Ramos (cell line): ENCODE results near the gene LIPC.

Experiments
- in situ Hi-C: fragments of 300-500 bp; cut with MboI; formaldehyde crosslinking; loops from one replicate; pipeline ENCODE4 v1.14.3; 2022; ENCODE audit warnings: low sequenced_read_pairs; ENCODE audit not compliant: unreplicated experiment

The LIPC gene

DNA sequence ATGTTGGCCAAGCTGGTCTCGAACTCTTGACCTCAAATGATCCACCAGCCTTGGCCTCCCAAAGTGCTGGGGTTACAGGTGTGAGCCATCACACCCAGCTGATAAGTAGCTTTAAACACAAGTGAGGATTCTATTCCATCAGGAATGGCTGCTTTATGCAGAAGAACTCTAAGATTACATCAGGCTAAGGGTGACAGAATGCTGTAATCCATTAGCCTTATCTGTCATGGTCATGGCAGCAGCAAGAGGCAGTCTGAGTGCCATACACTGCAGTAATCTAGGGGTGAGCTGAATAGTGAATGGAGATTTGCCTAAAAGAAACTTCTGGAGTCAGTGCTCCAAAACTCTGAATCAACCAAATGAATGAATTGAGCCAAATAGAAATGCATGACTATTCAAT lies 39.6 kb downstream of the LIPC start:
- in situ Hi-C loops = no loop called here

GRCh38 chr15:58472221-58472620 lies 40.4 kb downstream of the LIPC start:
- in situ Hi-C loops = no loop called here

- in situ Hi-C loops = no loop called here
These were observed 41.2 kb downstream of the LIPC start for GRCh38 chr15:58472821-58473581.

GRCh38 chr15:58473724-58474123 lies 41.9 kb downstream of the LIPC start:
- in situ Hi-C loops = no loop called here

- in situ Hi-C loops = no loop called here
These were observed 43.0 kb downstream of the LIPC start for GRCh38 chr15:58474741-58475323.

DNA sequence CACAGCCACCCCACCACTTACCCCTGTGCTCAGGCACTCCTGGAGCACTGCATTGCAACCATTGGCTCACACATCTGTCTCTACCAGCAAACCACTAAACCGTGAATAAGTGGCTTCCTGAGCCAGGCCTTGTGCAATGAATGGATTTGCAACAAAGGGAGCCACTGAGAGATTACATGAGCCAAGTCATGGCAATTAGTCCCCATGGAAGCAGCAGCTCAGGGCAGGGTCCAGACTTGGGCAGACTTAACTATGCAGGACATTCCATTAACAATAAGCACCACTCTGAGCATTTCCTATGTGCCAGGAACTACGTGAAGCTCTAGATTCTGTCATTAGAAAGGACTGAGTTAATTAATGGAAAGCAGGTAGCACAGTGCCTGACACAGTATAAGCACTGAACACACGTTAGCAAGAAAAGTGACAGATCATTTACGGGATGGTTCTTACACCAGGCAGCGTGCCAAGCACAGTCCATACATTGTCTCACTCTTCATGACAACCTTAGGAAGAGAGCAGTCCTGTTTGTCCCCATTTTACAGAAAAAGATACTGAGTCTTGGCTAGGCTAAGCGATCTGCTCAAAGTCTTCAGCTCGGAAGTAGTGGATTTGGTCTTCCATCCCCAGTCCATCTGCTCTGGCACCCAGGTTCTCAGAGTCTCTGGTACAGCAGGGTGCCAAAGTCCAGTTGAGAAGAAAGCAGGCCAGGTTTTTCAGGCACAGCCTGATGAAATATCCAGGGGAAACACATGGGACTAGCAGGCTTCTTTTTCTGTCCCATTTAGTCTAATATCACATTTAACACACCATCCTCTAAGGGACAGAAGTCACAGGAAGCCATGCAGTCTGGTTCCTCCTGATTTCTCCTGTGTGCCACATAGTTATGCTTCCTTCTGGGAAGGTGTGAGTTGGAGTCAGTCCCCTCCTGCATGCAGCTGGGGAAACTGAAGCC lies 44.1 kb downstream of the LIPC start:
- in situ Hi-C loops = no loop called here

DNA sequence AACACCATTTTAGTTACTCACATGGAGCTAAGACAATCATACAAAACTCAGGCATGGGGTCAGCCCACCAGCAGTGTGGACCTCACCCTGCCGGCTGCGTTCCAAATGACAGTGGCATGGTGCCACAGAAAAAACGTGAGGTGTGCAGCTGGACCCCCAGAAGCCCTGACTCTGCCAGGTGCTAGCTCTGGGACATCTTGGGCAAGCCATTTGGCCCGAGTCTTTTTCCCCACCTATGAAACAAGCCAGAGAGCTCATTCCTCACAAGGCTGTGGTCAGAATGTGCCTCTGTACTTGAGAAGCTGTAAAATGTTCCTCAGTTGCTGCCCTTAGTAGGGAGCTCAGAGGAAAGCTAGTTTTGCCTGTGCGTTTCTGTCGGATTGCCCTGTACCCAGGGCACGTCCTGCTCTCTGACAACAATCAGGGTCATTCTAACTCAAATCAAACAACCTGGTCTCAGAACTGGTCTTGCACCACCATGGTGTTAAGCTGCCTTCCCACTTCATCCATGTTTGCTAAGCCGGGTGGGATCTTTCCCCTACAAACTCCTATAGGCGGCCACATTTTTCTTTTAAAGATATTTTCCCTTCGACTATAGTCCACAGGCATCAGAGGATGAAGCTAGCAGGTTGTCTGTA lies 44.9 kb downstream of the LIPC start:
- in situ Hi-C loops = no loop called here

DNA sequence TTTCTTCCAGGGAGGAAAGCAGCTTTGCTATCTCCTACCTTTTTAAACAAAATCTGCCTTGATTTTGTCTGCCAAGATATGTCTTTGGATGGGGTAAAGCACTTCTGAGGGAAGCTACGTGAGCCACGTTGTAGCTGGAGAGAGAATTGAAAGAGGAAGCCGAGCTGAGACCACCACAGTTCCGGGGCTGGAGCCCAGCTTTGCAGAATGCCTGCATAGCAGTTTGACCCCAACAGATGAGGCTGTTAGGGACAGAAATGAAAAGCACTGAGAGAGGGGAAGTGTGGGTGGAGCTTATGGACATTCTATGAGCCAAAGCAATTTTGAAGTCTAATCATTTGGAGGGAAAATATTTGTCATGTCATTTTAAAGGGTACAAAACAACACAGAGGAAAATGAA lies 45.4 kb downstream of the LIPC start:
- in situ Hi-C loops = no loop called here

DNA sequence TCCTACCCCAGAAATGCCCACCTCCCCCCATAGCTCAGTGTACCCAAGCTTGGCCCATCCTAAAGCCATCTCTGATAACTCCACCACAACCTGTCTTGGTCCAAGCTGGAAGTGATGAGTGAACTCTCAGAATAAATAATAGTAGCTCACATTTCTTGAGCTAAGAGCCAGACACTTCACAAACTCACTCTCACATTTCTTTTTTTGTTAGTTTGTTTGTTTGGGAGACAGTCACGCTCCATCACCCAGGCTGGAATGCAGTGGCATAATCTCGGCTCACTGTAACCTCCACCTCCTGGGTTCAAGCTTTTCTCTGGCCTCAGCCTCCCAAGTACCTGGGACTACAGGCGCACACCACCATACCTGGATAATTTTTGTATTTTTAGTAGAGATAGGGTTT lies 46.2 kb downstream of the LIPC start:
- in situ Hi-C loops = no loop called here

- in situ Hi-C loops = no loop called here
These were observed 46.8 kb downstream of the LIPC start for GRCh38 chr15:58478579-58478978.

DNA sequence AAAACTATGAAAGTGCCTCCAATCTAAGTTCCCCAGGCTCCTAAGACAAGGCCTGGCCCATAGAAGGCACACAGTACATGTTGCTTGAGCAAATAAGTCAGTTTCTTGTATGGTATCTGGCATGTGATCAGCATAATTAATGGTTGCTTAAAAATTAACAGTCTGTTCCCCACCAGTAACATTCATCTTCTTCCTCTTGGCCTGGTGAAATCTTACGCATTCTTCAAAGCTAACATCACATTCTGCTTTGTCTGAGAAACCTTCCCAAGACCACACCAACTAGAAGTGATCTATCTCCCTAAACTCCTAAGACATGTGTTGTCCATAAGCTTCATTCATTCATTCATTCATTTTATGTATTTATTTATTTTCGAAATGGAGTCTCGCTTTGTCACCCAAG lies 48.1 kb downstream of the LIPC start:
- in situ Hi-C loops = no loop called here

- in situ Hi-C loops = no loop called here
These were observed 51.6 kb downstream of the LIPC start for GRCh38 chr15:58483376-58483775.

DNA sequence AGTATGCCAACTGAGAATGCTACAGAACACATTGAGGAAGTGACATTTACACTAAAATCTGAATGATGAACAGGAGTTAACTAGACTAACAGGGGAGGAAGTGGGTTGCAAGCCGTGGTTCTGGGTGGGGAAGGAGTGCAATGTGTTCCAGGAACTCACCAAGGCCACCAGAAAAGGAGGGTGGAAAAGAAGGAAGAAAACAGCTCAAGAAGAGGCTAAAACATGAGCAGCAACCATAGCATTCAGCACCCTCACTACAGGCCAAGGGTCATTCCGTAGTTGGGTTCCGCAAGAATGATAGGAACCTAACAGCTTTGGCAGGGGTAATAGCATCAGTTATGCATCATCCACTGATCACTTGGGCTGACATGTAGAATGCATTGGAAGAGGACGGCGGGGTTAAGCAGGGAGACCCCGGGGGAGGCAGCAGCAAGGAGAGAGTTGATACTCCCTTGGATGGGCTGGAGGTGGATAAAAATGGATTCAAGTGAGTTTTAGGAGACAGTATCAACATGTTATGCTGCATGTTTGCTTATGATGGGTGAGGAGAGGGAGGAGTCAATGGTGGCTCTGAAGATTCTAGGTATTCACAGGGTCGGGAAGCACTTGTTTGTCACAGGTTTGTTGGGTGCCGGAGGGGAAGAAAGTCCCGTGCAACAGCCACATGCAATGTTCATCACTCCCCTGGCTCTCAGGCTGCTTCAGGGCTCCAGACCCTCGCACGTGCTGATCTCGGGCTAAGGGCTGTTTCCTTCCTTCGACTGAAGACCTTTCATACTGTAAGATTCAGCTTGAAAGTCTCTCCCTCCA lies 53.2 kb downstream of the LIPC start:
- in situ Hi-C loops = no loop called here

GRCh38 chr15:58486062-58486461 lies 54.3 kb downstream of the LIPC start:
- in situ Hi-C loops = no loop called here

DNA sequence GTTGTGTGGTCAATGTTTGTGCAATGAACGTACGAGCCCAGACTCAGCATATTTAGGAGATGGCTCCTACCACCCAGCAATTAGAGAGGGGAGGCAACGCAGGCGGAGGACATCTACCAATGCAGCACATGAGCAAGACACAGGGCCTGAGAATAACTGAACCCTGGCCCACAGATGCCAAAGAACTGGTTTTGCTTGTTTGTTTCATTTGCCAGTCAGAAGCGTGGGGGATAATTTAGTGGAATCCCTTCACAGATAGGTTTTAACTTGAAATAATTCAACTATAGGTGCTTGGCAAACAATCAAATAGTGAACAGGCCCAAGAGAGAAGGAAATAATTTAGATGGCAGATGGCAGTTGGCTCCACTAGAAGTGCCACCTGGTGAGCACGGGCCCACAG lies 54.8 kb downstream of the LIPC start:
- in situ Hi-C loops = no loop called here

GRCh38 chr15:58487041-58487723 lies 55.4 kb downstream of the LIPC start:
- in situ Hi-C loops = no loop called here

GRCh38 chr15:58487724-58488120 lies 55.9 kb downstream of the LIPC start:
- in situ Hi-C loops = no loop called here

DNA sequence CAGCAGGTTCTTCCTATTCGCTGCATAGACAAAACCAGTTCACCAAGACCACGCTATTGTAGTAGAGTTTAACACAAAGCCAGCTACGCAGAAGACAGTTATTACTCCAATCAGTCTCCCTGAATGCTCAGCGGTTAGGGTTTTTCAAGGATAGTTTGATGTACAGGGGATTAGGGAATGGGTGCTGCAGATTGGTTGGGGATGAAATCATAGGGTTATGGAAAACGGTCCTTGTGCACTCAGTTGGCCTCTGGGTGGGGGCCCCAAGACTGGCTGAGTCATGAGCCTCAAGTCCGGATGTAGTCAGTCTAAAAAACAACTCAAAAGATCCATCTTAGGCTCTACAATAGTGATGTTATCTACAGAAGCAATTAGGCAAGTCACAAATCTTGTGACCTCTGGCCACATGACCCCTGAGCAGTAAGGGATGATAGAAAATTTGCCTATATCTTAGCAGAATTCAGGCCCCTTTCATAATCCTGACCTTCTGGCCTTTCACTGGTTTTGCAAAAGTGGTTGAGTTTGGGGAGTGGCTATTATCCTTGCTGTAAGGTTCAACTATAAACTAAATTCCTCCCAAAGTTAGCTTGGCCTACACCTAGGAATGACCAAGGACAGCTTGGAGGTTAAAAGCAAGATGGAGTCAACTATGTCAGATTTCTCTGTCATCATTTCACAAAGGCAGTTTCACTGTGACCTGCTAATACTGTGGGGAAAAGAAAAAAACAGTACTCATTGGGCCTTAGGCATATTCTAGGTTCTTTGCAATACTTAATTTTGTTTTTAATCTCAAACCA lies 57.7 kb downstream of the LIPC start:
- in situ Hi-C loops = no loop called here
